GM23338 (cell line): Measurements from ENCODE around the gene ERC1. TPM values are rescaled to one million over a fixed set of nuclear protein-coding genes. Genes with fewer than 3 reads are reported as not detected.

Experiments used
- ATAC-seq: fragments of 200-7000 bp; cut with Tn5 transposase; 3 replicates; pipeline ENCODE4 v1.9.1; 2020
- DNase-seq: peaks from one replicate; pipeline ENCODE4 v3.0.0-alpha.2; 2015; ENCODE audit warnings: low spot score
- H2AFZ ChIP-seq: fragments of 200-600 bp; sonication (generic); 2 replicates; pipeline ENCODE4 v1.8.0; 2016; ENCODE audit warnings: antibody characterized with exemption, mild to moderate bottlenecking, moderate library complexity
- H3F3A ChIP-seq: fragments of 200-600 bp; sonication (generic); replicated peaks from 2 replicates; pipeline ENCODE4 v1.8.0; 2017; ENCODE audit warnings: antibody characterized with exemption, mixed run types, low read depth
- H3K27ac ChIP-seq: fragments of 200-600 bp; sonication (generic); 2 replicates; pipeline ENCODE4 v1.6.1; 2016; ENCODE audit warnings: low read depth
- H3K27me3 ChIP-seq: fragments of 200-600 bp; sonication (generic); 2 replicates; pipeline ENCODE4 v1.8.0; 2016; ENCODE audit warnings: mild to moderate bottlenecking, mixed run types, moderate library complexity; ENCODE audit not compliant: insufficient read depth
- H3K36me3 ChIP-seq: fragments of 200-600 bp; sonication (generic); 2 replicates; pipeline ENCODE4 v1.8.0; 2016; ENCODE audit warnings: mild to moderate bottlenecking; ENCODE audit not compliant: insufficient read depth
- H3K4me1 ChIP-seq: fragments of 200-600 bp; sonication (generic); 2 replicates; pipeline ENCODE4 v1.8.0; 2016; ENCODE audit warnings: mild to moderate bottlenecking, moderate library complexity; ENCODE audit not compliant: insufficient read depth
- H3K4me2 ChIP-seq: fragments of 200-600 bp; sonication (generic); 2 replicates; pipeline ENCODE4 v1.7.1; 2017; ENCODE audit warnings: mixed run types
- H3K4me3 ChIP-seq: fragments of 200-600 bp; sonication (generic); 2 replicates; pipeline ENCODE4 v1.6.1; 2016; ENCODE audit warnings: mixed run types
- H3K79me2 ChIP-seq: fragments of 200-600 bp; sonication (generic); replicated peaks from 2 replicates; pipeline ENCODE4 v1.8.0; 2017; ENCODE audit warnings: mild to moderate bottlenecking; ENCODE audit not compliant: insufficient read depth
- H3K9me2 ChIP-seq: fragments of 200-600 bp; sonication (generic); 2 replicates; pipeline ENCODE4 v1.8.0; 2017; ENCODE audit not compliant: insufficient read depth
- H4K20me1 ChIP-seq: fragments of 200-600 bp; sonication (generic); replicated peaks from 2 replicates; pipeline ENCODE4 v1.8.0; 2017; ENCODE audit warnings: mild to moderate bottlenecking; ENCODE audit not compliant: insufficient read depth
- H3K27ac Mint-ChIP-seq: 2 replicates; pipeline ENCODE4 v1.8.0; 2020; ENCODE audit warnings: inconsistent platforms, mild to moderate bottlenecking, moderate library complexity, mixed read lengths
- H3K27me3 Mint-ChIP-seq: 3 replicates; pipeline ENCODE4 v1.8.0; 2022; ENCODE audit warnings: low read depth, mild to moderate bottlenecking, moderate library complexity, mixed read lengths, inconsistent platforms; ENCODE audit not compliant: insufficient read depth, poor library complexity
- H3K36me3 Mint-ChIP-seq: 3 replicates; pipeline ENCODE4 v1.8.0; 2021; ENCODE audit warnings: low read depth, mild to moderate bottlenecking, inconsistent platforms, moderate library complexity, mixed read lengths
- H3K4me1 Mint-ChIP-seq: 3 replicates; pipeline ENCODE4 v1.8.0; 2020; ENCODE audit warnings: mild to moderate bottlenecking, inconsistent platforms, mixed read lengths
- H3K4me3 Mint-ChIP-seq: 3 replicates; pipeline ENCODE4 v1.8.0; 2021; ENCODE audit warnings: moderate library complexity, mild to moderate bottlenecking, inconsistent platforms, mixed read lengths
- H3K9me3 Mint-ChIP-seq: 3 replicates; pipeline ENCODE4 v1.8.0; 2020; ENCODE audit warnings: moderate library complexity, mild to moderate bottlenecking, inconsistent platforms, mixed read lengths
- CREB1 ChIP-seq: fragments of 250-450 bp; sonication (Bioruptor Pico); IDR thresholded peaks from 2 replicates; pipeline ENCODE4 v1.5.0; 2020; ENCODE audit warnings: low read depth, mild to moderate bottlenecking, moderate library complexity
- NANOG ChIP-seq: IDR thresholded peaks from 2 replicates; pipeline ENCODE4 v1.6.1; 2016; ENCODE audit warnings: antibody characterized with exemption, borderline replicate concordance
- REST ChIP-seq: IDR thresholded peaks from one replicate; pipeline ENCODE4 v1.6.1; 2018; ENCODE audit warnings: antibody characterized with exemption; ENCODE audit not compliant: unreplicated experiment
- STAT1 ChIP-seq: IDR thresholded peaks from one replicate; pipeline ENCODE4 v1.6.1; 2016; ENCODE audit warnings: antibody characterized with exemption; ENCODE audit not compliant: unreplicated experiment
- ZNF114 ChIP-seq: fragments of 250-450 bp; sonication (Bioruptor Pico); IDR thresholded peaks from 2 replicates; pipeline ENCODE4 v1.5.0; 2020; ENCODE audit warnings: mild to moderate bottlenecking, moderate library complexity
- ZNF462 ChIP-seq: fragments of 250-450 bp; sonication (Bioruptor Pico); IDR thresholded peaks from 2 replicates; pipeline ENCODE4 v1.5.0; 2020; ENCODE audit warnings: mild to moderate bottlenecking, moderate library complexity
- polyA plus RNA-seq: library from polyadenylated mRNA; unstranded; fragments of >200 nt; fragmentation: Nextera tagmentation; extraction: Ambion mirVana; gene quantifications from 2 replicates; pipeline ENCODE4 v1.2.1, GENCODE V29; 2016
- total RNA-seq: library from RNA; depleted of rRNA; stranded (reverse); fragments of >200 nt; shearing (Covaris generic); gene quantifications from 2 replicates; pipeline ENCODE4 v1.2.3, GENCODE V29; 2014

Gene ERC1
- total and polyA plus RNA-seq, 2 experiments from 2014 or later: 28.1 to 35.3 TPM

DNA sequence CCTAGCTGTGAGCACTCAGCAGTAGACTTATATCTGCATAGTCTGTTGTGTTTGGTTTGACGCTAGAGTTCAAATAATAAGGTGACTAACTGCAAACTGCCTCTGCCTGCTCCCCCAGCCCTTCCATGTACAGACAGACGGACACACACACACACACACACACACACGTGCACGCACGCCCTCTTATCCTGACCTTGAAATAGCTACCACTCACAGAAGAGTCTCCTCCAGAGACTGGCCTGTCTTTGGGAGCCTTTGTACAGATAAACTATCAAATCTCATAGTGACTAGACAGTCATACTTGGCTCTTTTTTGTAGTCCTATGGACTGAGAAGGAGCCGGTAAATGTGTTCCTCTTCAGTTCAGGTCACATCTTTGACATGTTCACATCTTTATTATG lies 445.0 kb downstream of the ERC1 start (continued):
- TF ChIP-seq ZNF462 (CRISPR knock-in tag): no peak

DNA sequence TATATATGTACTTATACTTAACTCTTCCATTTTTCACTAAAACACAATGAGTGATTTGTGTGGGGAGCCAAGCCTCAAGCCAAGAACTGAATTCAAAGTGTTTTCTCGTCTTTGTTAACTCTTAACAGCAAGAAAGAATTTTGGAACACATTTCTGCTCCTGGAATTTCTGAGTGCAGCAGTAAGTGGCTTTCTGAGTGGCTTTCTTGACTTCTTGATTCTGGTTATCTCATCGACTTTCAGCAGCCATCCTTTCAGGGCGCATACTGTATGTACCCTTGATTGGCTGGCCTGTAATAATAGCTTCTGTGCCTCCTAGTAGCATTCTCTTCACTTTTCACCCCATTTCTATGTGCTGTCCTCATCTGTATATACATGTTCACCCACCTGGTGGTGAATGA lies 446.0 kb downstream of the ERC1 start:
- Mint-ChIP-seq H3K9me3 (no peaks in the 10 kb centered on the region), H3K27ac (no peak overlapping the region), H3K4me3 (no peak overlapping the region), H3K27me3 (no peaks in the 10 kb centered on the region), H3K36me3 (no peaks in the 10 kb centered on the region), H3K4me1 (no peaks in the 10 kb centered on the region)
- Histone ChIP-seq H4K20me1 (0 out of 2 replicates have a peak, but pooled peaks cover 3% of the 10 kb centered on the region), H3K79me2 (no peaks in the 10 kb centered on the region), H2AFZ (no peak overlapping the region), H3K36me3 (no peaks in the 10 kb centered on the region), H3F3A (no peaks in the 10 kb centered on the region), H3K4me2 (no peak overlapping the region), H3K27me3 (no peaks in the 10 kb centered on the region), H3K9me2 (no peaks in the 10 kb centered on the region), H3K4me1 (no peaks in the 10 kb centered on the region), H3K4me3 (no peak overlapping the region), H3K27ac (no peak overlapping the region)
- DNase-seq: no peak
- ATAC-seq: no peak
- TF ChIP-seq CREB1 (CRISPR knock-in tag) (no peak), ZNF114 (CRISPR knock-in tag) (no peak), REST (no peak), NANOG (no peak), ZNF462 (CRISPR knock-in tag) (no peak), STAT1 (no peak)
